Glutamatergic neuron (in vitro differentiated cells): ENCODE measurements around the gene SLC9A3. TPM values are rescaled to one million over a fixed set of nuclear protein-coding genes. Genes with fewer than 3 reads are reported as not detected.

Experiments used
- DNase-seq: peaks from one replicate; pipeline ENCODE4 v3.0.0; 2022
- H3K27ac Mint-ChIP-seq: one replicate; pipeline ENCODE4 v1.8.0; 2020; ENCODE audit warnings: mild to moderate bottlenecking, mixed read lengths, inconsistent platforms; ENCODE audit not compliant: unreplicated experiment
- H3K27me3 Mint-ChIP-seq: one replicate; pipeline ENCODE4 v1.8.0; 2020; ENCODE audit warnings: mild to moderate bottlenecking, moderate library complexity, mixed read lengths, inconsistent platforms; ENCODE audit not compliant: unreplicated experiment
- H3K36me3 Mint-ChIP-seq: one replicate; pipeline ENCODE4 v1.8.0; 2020; ENCODE audit warnings: mild to moderate bottlenecking, mixed read lengths, inconsistent platforms; ENCODE audit not compliant: unreplicated experiment
- H3K4me1 Mint-ChIP-seq: one replicate; pipeline ENCODE4 v1.8.0; 2020; ENCODE audit warnings: mild to moderate bottlenecking, low read depth, mixed read lengths, inconsistent platforms; ENCODE audit not compliant: unreplicated experiment
- H3K4me3 Mint-ChIP-seq: one replicate; pipeline ENCODE4 v1.8.0; 2020; ENCODE audit warnings: mild to moderate bottlenecking, mixed read lengths, inconsistent platforms; ENCODE audit not compliant: unreplicated experiment
- H3K9me3 Mint-ChIP-seq: one replicate; pipeline ENCODE4 v1.8.0; 2020; ENCODE audit warnings: mild to moderate bottlenecking, moderate library complexity, mixed read lengths, inconsistent platforms; ENCODE audit not compliant: unreplicated experiment
- total RNA-seq: library from RNA; stranded (reverse); fragmentation: NEBNext Ultra II Directional; extraction: Animal tissue kit (Norgen Biotek cat#: 25700); gene quantifications from one replicate; pipeline ENCODE4 v1.2.1, GENCODE V29; 2021; ENCODE audit not compliant: unreplicated experiment
- TF ChIP-seq, protein P1 (sequence below): fragments of 200-600 bp; sonication (generic); IDR thresholded peaks from one replicate; pipeline ENCODE4 v1.5.0; 2021; ENCODE audit not compliant: partially characterized antibody, unreplicated experiment

The SLC9A3 gene
- total RNA-seq, 1 donor from 2014 or later = 1.1 TPM

DNA sequence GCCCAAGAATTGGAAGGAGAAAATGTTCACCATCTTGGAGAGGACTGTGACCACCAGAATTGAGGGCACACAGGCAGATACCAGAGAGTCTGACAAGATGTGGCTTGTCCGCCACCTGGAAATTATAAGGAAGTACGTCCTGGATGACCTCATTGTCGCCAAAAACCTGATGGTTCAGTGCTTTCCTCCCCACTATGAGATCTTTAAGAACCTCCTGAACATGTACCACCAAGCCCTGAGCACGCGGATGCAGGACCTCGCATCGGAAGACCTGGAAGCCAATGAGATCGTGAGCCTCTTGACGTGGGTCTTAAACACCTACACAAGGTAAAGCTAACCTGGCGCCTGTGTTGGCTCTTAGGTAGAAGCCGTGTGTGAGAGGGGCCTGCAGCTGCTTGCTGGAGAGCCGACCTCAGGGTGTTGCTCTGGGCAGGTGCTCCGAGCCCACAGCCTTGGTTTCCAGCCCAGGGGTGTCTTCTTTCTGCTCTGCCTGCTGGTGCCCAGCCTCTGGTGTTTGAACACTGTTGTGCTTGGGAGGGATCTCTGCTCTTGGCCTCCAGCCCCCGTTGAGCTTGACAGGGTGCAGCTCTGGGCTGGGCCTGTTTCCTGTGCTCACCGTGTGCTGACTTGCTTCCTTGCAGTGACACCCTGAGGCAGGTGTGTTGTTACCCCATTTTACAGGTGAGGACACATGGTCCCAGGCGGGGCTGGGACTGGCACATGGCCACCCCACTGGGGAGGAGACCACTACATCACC lies 70.3 kb downstream of the SLC9A3 start:
- no peak overlapping the region for H3K27ac Mint-ChIP-seq
- TF ChIP-seq, protein P1, sequence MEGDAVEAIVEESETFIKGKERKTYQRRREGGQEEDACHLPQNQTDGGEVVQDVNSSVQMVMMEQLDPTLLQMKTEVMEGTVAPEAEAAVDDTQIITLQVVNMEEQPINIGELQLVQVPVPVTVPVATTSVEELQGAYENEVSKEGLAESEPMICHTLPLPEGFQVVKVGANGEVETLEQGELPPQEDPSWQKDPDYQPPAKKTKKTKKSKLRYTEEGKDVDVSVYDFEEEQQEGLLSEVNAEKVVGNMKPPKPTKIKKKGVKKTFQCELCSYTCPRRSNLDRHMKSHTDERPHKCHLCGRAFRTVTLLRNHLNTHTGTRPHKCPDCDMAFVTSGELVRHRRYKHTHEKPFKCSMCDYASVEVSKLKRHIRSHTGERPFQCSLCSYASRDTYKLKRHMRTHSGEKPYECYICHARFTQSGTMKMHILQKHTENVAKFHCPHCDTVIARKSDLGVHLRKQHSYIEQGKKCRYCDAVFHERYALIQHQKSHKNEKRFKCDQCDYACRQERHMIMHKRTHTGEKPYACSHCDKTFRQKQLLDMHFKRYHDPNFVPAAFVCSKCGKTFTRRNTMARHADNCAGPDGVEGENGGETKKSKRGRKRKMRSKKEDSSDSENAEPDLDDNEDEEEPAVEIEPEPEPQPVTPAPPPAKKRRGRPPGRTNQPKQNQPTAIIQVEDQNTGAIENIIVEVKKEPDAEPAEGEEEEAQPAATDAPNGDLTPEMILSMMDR = no peak
- peaks cover 39% of the 10 kb centered on the region for H3K36me3 Mint-ChIP-seq
- H3K27me3 Mint-ChIP-seq = peaks cover 3% of the 10 kb centered on the region
- no peaks in the 10 kb centered on the region for H3K4me1 Mint-ChIP-seq
- H3K4me3 Mint-ChIP-seq = no peak overlapping the region
- no peak for DNase-seq
- peaks cover 8% of the 10 kb centered on the region for H3K9me3 Mint-ChIP-seq

DNA sequence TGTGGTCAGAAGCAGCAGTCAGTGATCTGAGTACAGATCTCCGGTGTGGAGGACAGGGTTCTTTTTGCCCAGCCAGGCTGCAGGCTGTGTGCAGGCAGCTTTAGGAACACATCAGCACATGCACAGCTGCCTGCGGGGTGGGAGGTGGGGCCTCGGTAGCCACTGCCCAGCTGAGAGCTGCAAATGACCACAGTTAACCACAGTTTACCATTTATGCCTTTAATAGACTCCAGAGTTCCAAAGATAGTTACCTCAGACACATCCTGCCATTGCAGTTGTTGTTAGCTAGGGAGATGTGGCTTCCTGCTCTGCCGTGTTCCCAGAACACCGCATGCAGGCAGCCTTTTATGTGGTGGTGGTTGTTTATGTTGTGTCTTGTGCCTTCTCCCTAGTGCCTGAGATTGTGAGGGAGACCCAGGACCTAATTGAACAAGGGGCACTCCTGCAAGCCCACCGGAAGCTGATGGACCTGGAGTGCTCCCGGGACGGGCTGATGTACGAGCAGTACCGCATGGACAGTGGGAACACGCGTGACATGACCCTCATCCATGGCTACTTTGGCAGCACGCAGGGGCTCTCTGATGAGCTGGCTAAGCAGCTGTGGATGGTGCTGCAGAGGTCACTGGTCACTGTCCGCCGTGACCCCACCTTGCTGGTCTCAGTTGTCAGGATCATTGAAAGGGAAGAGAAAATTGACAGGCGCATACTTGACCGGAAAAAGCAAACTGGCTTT lies 71.1 kb downstream of the SLC9A3 start:
- Mint-ChIP-seq H3K4me1 (no peaks in the 10 kb centered on the region), H3K27ac (no peak overlapping the region), H3K27me3 (peaks cover 3% of the 10 kb centered on the region), H3K4me3 (no peak overlapping the region), H3K9me3 (peaks cover 10% of the 10 kb centered on the region), H3K36me3 (peaks cover 39% of the 10 kb centered on the region)
- DNase-seq = no peak
- TF ChIP-seq, protein P1 = no peak

DNA sequence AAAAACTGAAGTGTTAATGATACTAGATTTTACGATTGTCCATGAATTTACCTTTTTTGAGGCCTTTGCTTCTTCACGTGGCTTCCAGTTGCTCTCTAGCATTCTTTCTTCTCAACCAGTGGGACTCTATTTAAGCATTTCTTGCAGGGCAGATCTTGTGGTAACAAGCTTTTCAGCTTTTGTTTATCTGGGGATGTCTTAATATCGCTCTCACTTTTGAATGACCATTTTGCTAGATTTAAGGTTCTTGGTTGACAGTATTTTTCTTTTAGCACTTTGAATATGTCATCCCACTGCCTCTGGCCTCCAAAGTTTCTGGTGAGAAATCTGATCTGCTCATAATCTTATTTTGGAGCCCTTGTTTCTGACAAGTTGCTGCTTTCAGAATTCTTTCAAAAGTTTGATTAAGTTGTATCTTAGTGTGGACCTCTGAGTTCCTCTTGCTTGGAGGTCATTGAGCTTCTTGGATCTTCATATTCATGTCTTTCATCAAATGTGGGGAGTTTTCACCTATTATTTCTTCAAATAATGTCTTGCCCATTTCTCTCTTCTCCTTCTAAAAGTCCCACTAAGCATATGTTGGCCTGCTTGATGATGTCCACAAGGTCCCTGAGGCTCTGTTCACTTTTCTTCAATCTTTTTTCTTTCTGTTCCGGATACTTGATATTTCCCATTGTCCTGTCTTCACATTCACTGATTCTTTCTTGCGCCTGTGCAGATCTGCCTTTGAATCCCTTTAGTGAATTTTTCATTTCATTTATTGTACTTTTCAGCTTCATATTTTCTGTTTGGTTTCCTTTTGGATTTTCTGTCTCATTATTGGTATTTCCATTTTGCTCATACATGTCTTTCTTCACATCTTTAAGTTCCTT lies 72.4 kb downstream of the SLC9A3 start:
- Mint-ChIP-seq H3K36me3 (peaks cover 39% of the 10 kb centered on the region), H3K27ac (no peak overlapping the region), H3K4me1 (no peaks in the 10 kb centered on the region), H3K4me3 (no peak overlapping the region), H3K27me3 (peaks cover 3% of the 10 kb centered on the region), H3K9me3 (peaks cover 10% of the 10 kb centered on the region)
- TF ChIP-seq, protein P1 = no peak
- no peak for DNase-seq

DNA sequence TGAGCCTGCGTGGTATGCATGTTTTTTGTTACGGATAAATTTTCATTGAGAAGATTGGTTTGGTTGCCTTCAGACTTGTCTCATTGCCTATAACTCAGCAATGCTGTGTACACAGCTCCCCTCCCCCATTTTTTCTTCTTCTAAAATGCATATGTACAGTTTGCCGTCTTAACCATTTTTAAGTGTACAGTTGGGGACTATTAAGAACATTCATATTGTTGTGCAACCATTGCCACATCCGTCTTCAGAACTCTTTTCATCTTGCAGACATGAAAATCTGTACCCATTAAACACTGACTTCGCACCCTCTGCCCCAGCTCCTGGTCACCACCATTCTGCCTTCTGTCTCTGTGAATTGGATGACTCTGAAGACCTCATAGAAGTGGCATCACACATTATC lies 75.1 kb downstream of the SLC9A3 start:
- H3K9me3 Mint-ChIP-seq = peaks cover 14% of the 10 kb centered on the region
- H3K27ac Mint-ChIP-seq = no peak overlapping the region
- H3K36me3 Mint-ChIP-seq = peaks cover 37% of the 10 kb centered on the region
- H3K4me1 Mint-ChIP-seq = peaks cover 6% of the 10 kb centered on the region
- TF ChIP-seq, protein P1 = no peak
- peaks cover 4% of the 10 kb centered on the region for H3K27me3 Mint-ChIP-seq
- no peak for DNase-seq
- H3K4me3 Mint-ChIP-seq = no peak overlapping the region
